ES-I3 (cell line): ENCODE measurements around the gene GJA4.
"Not testable (repeated sequence)": the region's sequence is repeated elsewhere in the genome, so short reads cannot be mapped to it uniquely, and the experiment has no call there.

Source experiments
- H3K36me3 ChIP-seq: 2 replicates; pipeline ENCODE4 v1.6.1; 2013; ENCODE audit warnings: mild to moderate bottlenecking, low read length, control low read depth, moderate library complexity; ENCODE audit not compliant: insufficient read depth
- H3K4me1 ChIP-seq: 2 replicates; pipeline ENCODE4 v1.6.1; 2013; ENCODE audit warnings: mild to moderate bottlenecking, control low read depth, low read length; ENCODE audit not compliant: insufficient read depth
- H3K9ac ChIP-seq: 2 replicates; pipeline ENCODE4 v1.6.1; 2013; ENCODE audit warnings: low read depth, mild to moderate bottlenecking, low read length, moderate library complexity
- H3K9me3 ChIP-seq: 2 replicates; pipeline ENCODE4 v1.6.1; 2013; ENCODE audit warnings: mild to moderate bottlenecking, low read length, moderate library complexity; ENCODE audit not compliant: control insufficient read depth, insufficient read depth

The GJA4 gene

DNA sequence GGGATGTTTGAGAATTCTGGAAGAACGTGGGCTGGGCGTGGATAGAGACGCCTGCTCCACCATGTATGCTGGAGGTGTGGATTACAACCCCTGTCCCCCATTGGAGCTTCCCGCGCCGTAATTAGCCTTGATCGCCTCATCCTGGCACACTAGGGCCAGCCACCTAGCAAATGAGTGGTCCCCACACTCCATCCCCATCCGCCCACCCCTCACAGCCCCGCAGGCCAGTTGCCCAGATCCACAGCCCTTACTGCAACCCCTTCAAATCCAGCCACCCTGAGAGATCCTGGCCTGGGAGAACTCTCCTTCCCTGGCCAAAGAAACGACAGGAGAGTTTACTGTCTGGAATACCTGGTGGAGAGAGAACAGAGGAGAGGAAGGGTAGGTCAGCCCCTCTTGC is 375 bp upstream of the GJA4 start:
- peak overlapping the region; percentile 32; the same call in 1 of the 2 replicates for H3K9ac ChIP-seq
- H3K4me1 ChIP-seq = peaks cover 11% of the 10 kb centered on the region
- H3K9me3 ChIP-seq = no peaks in the 10 kb centered on the region
- no peaks in the 10 kb centered on the region for H3K36me3 ChIP-seq

DNA sequence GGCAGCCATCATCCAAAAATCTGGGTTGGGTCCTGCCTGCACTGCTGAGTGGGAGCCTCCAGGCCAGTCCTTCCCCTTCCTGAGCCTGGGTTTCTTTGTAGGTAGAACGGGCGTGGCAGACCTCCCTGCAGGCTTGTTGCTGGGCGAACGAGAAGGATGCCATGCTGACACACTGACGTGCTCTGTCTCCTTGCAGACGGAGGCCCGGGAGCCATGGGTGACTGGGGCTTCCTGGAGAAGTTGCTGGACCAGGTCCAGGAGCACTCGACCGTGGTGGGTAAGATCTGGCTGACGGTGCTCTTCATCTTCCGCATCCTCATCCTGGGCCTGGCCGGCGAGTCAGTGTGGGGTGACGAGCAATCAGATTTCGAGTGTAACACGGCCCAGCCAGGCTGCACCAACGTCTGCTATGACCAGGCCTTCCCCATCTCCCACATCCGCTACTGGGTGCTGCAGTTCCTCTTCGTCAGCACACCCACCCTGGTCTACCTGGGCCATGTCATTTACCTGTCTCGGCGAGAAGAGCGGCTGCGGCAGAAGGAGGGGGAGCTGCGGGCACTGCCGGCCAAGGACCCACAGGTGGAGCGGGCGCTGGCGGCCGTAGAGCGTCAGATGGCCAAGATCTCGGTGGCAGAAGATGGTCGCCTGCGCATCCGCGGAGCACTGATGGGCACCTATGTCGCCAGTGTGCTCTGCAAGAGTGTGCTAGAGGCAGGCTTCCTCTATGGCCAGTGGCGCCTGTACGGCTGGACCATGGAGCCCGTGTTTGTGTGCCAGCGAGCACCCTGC is 1.4 kb downstream of the GJA4 start:
- H3K9me3 ChIP-seq = no peaks in the 10 kb centered on the region
- H3K36me3 ChIP-seq = no peaks in the 10 kb centered on the region
- peaks cover 12% of the 10 kb centered on the region for H3K4me1 ChIP-seq
- no peak overlapping the region for H3K9ac ChIP-seq

DNA sequence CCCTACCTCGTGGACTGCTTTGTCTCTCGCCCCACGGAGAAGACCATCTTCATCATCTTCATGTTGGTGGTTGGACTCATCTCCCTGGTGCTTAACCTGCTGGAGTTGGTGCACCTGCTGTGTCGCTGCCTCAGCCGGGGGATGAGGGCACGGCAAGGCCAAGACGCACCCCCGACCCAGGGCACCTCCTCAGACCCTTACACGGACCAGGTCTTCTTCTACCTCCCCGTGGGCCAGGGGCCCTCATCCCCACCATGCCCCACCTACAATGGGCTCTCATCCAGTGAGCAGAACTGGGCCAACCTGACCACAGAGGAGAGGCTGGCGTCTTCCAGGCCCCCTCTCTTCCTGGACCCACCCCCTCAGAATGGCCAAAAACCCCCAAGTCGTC is 2.0 kb downstream of the GJA4 start:
- peaks cover 12% of the 10 kb centered on the region for H3K4me1 ChIP-seq
- H3K9me3 ChIP-seq = no peaks in the 10 kb centered on the region
- H3K9ac ChIP-seq = no peak overlapping the region
- no peaks in the 10 kb centered on the region for H3K36me3 ChIP-seq

DNA sequence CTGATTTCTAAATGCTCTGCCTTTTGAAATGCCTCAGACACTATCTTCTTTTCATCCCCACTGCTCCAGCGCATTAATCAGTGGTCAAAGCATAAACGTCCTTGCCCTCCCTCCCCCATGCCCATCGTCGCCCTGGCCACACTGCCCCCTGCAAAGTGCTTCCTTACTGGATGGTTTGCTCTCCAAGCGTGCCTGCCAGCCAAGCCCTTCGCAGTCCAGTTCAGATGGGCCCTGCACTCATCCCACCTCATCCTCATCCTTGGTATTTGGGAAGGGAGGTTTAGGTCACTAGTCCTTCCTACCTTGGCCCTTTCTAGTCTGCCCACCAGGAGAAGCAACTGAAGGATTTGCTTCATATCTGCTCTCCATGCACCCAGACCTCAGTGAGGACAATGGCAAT is 3.1 kb downstream of the GJA4 start:
- no peaks in the 10 kb centered on the region for H3K36me3 ChIP-seq
- no peak overlapping the region for H3K9ac ChIP-seq
- H3K4me1 ChIP-seq = peaks cover 12% of the 10 kb centered on the region
- no peaks in the 10 kb centered on the region for H3K9me3 ChIP-seq

DNA sequence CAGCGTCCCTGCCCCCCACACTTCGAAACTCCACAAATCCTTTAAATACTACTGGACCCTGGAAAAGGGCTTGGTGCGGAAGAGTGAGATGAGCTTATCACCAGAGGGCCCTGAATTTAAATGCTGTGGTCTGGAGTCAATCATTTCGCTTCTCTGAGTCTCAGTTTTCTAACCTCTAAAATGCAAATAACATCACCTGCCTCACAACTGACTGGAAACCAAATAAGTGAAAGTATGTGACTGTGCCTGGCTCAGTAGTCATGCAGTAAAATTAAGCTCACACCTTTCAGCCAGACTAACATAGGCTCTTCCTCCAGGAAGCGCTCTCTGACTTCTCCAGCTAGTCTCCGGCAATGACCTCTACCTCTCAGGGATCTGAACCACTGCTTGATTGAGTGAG is 4.2 kb downstream of the GJA4 start:
- Histone ChIP-seq H3K36me3 (no peaks in the 10 kb centered on the region), H3K9ac (no peak overlapping the region)

DNA sequence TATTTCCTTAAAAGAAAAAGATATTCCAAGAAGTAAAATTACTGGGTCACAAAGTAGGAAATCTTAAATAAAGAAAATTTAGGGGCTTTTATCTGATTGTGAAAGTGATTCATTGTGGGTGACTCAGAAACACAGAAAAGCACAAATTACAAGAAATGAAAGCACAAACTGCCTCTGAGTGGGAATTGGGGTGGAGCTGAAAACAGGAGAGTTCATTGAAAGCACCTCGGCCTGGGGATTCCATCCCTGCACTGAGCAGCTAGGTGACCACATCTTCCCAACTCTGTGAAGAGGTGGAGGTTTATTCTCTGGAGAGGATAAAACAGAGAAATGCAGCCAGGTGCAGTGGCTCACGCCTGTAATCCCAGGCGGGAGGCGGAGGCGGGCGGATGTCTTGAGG is 7.4 kb downstream of the GJA4 start:
- H3K36me3 ChIP-seq = no peaks in the 10 kb centered on the region
- H3K4me1 ChIP-seq = peaks cover 12% of the 10 kb centered on the region
- H3K9ac ChIP-seq = no peak overlapping the region
- no peaks in the 10 kb centered on the region for H3K9me3 ChIP-seq

More for the DNA sequence above, 4.2 kb downstream of the GJA4 start:
- H3K4me1 ChIP-seq = peaks cover 12% of the 10 kb centered on the region
- no peaks in the 10 kb centered on the region for H3K9me3 ChIP-seq

DNA sequence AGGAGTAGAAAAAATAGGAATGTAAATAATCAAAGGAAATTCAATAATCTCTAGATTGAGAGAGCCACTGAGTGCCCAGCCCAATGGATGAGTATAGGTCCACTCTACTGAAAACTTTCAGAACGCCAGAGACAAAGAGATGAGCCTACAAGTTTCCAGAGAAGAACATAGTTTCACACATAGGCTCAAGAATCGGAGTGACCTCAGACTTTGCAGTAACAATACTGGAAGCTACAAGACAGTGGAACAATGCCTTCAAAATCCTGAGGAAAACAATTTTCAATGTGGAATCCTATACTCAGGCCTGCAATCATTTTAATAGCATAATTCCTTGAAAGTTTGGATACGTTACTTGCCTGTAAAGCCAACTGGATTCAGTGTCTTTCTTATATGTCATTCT is 11.0 kb downstream of the GJA4 start:
- H3K36me3 ChIP-seq = no peaks in the 10 kb centered on the region
- no peaks in the 10 kb centered on the region for H3K9me3 ChIP-seq
- H3K9ac ChIP-seq = no peak overlapping the region
- H3K4me1 ChIP-seq = no peaks in the 10 kb centered on the region

DNA sequence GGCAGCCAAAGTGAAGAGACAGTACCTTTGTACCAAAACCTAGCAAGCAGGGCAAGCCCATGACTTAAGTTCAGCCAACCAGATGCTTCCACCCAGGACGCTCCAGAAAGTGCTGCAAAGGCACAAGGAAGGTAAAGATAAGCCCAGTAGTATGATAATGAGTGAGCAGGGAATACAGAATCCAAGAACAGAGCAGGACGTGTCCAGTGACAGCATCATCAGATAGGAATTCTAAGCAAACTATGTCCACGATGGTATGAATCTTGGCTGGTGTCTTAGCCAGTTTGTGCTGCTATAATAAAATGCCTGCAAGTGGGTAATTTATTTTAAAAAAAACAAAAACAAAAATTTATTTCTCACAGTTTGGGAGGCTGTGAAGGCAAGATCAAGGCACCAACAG is 13.6 kb downstream of the GJA4 start:
- Histone ChIP-seq H3K9ac (no peak overlapping the region), H3K9me3 (no peaks in the 10 kb centered on the region), H3K36me3 (no peaks in the 10 kb centered on the region), H3K4me1 (no peaks in the 10 kb centered on the region)

DNA sequence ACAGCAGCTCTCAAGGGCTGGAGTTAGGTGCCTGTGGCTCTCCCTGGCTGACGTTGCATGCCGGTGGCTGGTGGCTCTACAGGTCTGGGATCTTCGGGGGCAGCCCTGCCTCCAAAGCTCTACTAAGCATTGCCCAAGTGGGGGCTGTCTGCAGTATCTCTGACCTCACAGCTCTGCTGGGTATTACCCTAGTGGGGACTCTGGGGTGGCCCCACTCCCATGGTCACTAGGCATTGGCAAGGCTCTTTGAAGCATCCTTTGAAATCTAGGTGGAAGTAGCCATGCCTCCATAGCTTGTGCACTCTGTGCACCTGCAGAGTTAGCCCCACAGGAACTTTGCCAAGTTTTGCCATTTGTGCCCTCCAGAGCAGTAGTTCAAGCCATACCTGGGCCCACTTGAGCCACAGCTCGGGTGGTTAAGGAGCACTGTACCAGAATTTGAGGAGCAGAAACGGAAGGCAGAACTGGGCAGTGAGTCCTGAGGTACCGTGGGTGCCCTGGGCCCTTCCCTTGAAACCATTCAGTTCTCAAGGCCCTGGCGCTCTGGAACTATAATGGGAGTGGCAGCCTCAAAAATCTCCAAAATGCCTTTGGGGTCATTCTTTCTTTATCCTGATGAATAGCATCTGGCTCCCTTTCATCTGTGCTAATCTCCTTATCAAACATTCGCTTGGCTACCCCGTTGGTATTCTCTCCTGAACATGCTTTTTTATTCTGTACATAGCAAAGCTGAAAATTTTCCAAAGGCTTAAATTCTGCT is 15.4 kb downstream of the GJA4 start:
- Histone ChIP-seq H3K4me1 (no peaks in the 10 kb centered on the region), H3K36me3 (no peaks in the 10 kb centered on the region), H3K9me3 (no peaks in the 10 kb centered on the region), H3K9ac (no peak overlapping the region)

DNA sequence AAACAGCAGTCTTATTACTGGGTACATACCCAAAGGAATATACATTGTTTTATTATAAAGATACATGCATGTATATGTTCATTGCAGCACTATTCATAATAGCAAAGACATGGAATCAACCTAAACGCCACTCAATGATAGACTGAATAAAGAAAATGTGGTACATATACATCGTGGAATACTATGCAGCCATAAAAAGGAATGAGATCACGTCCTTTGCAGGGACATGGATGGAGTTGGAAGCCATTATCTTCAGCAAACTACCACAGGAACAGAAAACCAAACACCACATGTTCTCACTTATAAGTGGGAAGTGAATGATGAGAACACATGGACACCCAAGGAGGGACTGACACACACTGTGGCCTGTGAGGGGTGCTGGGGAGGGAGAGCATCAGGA is 18.0 kb downstream of the GJA4 start:
- H3K36me3 ChIP-seq, H3K4me1 ChIP-seq, H3K9me3 ChIP-seq, H3K9ac ChIP-seq: not testable (repeated sequence)

DNA sequence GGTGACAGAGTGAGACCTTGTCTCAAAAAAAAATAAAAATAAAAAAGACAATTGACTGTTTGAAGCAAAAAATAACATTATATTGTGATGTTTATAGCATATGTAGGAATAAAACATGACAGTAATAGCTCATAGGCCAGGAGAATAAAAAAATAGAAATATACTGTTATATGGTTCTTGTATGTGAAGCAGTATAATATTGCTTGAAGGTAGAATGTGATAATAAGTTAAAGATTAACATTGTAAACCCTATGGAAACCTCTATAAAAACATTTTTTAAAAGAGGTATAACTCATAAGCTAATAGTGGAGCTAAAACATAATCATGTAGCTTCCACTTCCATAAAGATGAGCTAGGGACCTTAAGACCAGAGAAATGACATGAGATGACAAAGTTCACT is 23.5 kb downstream of the GJA4 start:
- no peaks in the 10 kb centered on the region for H3K4me1 ChIP-seq

DNA sequence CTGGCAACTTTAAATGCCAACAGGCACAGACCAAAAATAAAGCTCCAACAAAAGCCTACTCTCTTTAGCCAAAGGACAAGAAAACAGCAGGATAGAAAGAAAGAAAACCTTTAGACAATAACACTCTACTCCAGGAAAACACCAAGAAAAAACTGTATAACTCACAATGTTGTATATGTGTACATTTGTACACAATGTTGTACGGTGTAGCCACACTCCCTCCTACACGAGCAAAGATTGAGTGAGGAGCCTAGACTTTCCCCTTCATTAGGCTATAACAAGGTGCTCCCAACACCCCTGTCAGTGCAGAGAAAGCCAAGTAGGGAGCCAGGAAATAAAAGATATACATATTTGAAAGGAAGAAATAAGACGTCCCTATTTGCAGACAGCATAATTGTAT is 24.0 kb downstream of the GJA4 start:
- no peaks in the 10 kb centered on the region for H3K4me1 ChIP-seq
- no peaks in the 10 kb centered on the region for H3K9me3 ChIP-seq
- no peaks in the 10 kb centered on the region for H3K36me3 ChIP-seq
- no peak overlapping the region for H3K9ac ChIP-seq

More for the DNA sequence above, 23.5 kb downstream of the GJA4 start:
- H3K9ac ChIP-seq = no peak overlapping the region
- no peaks in the 10 kb centered on the region for H3K36me3 ChIP-seq
- no peaks in the 10 kb centered on the region for H3K9me3 ChIP-seq

DNA sequence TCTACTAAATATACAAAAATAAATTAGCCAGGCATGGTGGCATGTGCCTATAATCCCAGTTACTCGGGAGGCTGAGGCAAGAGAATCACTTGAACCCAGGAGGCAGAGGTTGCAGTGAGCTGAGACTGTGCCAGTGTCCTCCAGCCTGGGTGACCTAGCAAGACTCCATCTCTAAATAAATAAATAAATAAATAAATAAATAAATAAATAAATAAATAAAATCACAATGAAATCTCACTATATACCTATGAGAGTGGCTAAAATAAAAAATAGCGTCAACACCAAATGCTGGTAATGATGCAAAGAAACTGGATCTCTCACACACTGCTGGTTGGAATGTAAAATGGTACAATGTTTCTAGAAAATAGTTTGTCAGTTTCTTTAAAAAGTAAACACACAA is 26.1 kb downstream of the GJA4 start:
- H3K9ac ChIP-seq, H3K9me3 ChIP-seq, H3K36me3 ChIP-seq, H3K4me1 ChIP-seq: not testable (repeated sequence)

DNA sequence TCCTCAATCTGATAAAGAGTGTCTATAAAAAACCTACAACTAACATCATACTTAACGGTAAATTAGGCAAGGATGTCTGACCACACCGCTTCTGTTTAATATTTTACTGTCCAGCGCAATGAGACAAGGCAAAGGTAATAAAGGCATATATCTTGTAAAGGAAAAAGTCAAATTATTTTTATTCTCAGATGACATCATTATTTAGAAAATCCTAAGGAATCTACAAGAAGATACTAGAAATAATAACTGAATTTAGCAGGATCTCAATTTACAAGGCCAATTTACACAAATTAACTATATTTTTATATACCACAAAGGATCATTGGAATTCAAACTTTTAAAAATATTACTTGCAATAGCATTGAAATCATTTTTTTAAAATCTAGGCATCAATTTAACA is 29.4 kb downstream of the GJA4 start:
- no peaks in the 10 kb centered on the region for H3K9me3 ChIP-seq
- no peak overlapping the region for H3K9ac ChIP-seq
- no peaks in the 10 kb centered on the region for H3K4me1 ChIP-seq
- no peaks in the 10 kb centered on the region for H3K36me3 ChIP-seq

DNA sequence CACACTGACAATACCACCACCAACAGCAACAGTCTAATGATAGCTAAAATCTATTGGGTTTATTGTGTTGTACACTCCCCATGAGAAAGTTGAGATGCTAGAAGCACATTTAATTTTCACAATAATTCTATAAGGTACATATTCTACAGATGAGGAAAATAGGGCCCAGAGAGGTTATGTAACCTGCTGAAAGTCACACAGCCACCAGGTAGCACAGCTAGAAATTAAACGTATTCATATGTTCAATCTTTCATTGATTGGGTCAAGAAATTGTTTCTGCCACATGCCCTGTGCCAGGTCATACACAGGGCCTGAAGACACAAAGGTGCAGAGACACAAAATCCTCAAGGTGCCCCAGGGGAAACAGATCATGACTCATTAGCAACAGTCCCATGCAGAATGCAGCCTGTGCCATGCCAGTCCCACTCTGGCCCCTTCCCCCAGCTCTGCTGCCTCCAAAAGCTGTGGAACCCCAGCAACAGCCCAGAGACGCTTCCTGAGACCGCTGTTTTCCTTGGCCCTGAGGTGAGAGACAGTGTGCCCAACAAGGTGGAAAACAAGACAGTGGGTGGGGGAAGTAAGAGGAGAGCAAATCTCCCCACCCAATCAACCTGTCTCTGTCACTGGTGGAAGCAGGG is 32.1 kb downstream of the GJA4 start:
- Histone ChIP-seq H3K9me3 (no peaks in the 10 kb centered on the region), H3K4me1 (no peaks in the 10 kb centered on the region), H3K36me3 (no peaks in the 10 kb centered on the region), H3K9ac (no peak overlapping the region)
